GM19035 (cell line): Measurements from ENCODE around the gene TMEM174.

Experiments used
- ATAC-seq: cut with Tn5 transposase; IDR thresholded peaks from one replicate; pipeline ENCODE4 v1.9.1; 2021; ENCODE audit not compliant: unreplicated experiment

TMEM174 gene, protein sequence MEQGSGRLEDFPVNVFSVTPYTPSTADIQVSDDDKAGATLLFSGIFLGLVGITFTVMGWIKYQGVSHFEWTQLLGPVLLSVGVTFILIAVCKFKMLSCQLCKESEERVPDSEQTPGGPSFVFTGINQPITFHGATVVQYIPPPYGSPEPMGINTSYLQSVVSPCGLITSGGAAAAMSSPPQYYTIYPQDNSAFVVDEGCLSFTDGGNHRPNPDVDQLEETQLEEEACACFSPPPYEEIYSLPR

GRCh38 chr5:73172951-73173350, at the start of gene TMEM174:
TSS of gene TMEM174 (plus strand) at chr5:73173193. CDS start at chr5:73173244, 51 bp downstream.
- no peak for ATAC-seq

- no peak for ATAC-seq
Measured at GRCh38 chr5:73125289-73125688, 47.7 kb upstream of the TMEM174 start.

- no peak for ATAC-seq
Measured at GRCh38 chr5:73126381-73126780, 46.6 kb upstream of the TMEM174 start.

DNA sequence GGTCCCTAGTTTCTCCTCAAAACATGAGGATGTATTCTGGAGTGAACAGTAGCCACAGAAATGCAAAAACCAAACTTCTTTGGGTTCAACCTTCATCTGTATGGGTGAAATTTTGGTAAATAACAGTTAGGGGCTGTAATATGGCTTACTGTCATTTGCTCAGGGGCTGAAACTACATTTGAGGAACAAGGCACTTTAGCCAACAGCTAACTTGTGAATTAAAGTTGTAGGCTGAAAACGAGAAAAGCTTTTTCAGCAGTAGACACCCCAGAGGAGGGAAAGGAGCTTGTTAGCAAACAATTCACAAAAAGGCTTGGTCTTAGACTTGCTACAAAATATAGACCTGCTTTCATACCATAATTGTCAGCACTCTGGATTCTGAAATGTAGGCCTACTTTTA, 46.0 kb upstream of the TMEM174 start:
- ATAC-seq: no peak

GRCh38 chr5:73129143-73129542, 43.9 kb upstream of the TMEM174 start:
- no peak for ATAC-seq

DNA sequence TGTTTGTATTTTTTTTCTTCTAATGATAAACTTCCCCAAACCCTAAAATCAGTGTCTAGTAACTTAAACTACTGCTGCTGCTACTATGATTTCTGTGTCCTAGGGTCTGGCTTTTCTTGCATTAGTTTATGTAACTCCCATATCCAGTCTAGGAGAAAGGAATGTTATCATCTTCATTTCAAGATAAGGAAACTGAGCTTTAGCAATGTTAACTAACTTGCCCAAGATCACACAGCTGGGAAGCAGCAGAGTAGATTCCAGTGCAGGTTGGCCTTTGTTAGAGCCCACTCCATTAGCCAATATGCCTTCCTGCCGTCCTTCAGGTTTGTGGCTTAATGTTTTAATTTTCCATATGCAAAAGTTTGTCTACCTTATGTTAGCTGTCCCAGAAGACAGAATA, 42.2 kb upstream of the TMEM174 start:
- no peak for ATAC-seq

GRCh38 chr5:73131711-73132425, 41.1 kb upstream of the TMEM174 start:
- ATAC-seq: no peak

DNA sequence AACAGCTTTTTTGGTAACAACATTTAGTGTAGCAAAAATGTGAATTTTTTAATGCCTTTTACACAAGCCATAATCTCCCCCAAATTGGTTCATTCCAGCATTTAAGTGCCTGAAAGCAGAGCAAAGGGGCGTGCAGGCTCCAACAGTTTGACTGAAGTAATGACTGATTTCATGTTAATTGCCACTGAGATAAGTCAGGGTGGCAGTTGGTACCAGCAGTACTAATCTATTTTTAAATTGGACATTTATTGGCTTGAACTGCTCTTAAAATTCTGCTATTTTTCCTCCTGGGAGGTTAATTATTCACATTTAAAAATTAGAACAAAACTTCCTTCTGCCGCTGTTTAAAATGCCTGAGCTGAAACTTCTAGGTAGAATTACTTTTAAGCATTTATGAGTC, 40.2 kb upstream of the TMEM174 start:
- ATAC-seq: no peak

DNA sequence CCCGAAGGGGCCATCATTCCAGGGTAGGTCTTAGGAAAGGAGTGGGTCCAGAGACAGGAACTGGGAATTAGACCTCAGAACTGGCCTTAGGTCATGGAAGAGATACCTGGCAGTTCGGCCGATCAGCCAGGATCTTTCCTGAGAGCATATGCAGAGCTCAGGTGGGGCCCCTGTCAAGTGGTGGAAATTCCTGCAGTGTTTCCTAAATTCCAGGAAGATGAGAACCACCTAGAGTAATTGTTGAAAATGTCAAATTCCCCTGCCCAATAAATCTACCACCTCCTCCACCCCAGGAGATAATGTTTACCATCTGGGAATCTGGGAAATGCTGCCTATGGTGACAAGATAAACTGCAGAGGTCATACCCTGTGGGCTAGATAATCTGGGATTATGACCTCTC, 38.0 kb upstream of the TMEM174 start:
- no peak for ATAC-seq

DNA sequence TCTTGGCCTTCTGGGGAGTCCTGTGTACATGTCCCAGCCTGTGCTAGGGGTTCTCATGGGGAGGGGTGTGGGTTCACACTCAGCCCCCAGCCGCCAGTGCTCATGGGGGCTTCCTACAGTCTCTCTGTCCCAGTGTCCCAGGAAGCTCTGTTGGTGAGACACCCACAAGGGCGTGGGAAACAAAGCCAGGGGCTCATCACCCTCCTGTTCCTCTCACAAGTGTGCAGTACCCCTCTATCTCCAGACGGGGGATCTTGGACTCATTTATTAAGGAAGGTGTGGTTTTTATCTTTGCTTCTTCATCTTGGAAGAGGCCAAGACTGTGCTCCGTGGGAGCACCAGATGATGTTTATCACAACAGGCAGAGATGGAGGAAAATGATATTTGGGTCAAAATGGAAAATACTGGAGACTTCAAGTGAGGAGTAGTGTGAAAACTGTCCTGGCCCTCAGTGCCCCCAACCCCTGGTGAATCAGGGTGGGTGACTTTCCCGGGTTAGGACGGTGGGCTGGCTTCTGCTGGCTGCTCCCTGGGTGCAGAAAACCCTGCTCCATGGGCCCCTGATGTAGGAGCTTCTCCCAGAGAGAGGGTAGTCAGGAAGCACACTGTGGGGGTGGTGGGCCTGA, 37.5 kb upstream of the TMEM174 start:
- ATAC-seq: no peak

GRCh38 chr5:73136055-73136562, 36.9 kb upstream of the TMEM174 start:
- ATAC-seq: no peak

- ATAC-seq: no peak
Measured at GRCh38 chr5:73137563-73138530, 35.1 kb upstream of the TMEM174 start.

- ATAC-seq: no peak
Measured at GRCh38 chr5:73139485-73139884, 33.5 kb upstream of the TMEM174 start.

DNA sequence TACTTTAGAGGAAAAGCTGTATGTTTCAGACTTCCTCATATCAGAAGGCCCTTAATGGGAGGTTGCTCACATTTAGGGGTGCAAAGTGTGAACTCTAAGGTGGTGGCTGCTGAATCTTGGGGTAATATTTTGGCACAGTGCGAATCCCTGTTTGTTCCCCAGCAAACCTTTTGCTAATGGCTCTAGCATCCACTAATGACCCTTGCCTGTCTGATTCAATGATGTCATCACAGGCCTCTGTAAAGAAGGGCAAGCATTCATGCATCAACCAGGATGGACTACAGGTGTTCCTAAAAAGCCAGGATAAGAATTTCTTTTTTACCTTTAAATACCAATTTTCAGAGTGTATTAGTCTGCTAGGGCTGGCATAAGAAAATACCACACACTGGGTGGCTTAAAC, 32.2 kb upstream of the TMEM174 start:
- ATAC-seq: no peak

- no peak for ATAC-seq
Measured at GRCh38 chr5:73142035-73142434, 31.0 kb upstream of the TMEM174 start.

DNA sequence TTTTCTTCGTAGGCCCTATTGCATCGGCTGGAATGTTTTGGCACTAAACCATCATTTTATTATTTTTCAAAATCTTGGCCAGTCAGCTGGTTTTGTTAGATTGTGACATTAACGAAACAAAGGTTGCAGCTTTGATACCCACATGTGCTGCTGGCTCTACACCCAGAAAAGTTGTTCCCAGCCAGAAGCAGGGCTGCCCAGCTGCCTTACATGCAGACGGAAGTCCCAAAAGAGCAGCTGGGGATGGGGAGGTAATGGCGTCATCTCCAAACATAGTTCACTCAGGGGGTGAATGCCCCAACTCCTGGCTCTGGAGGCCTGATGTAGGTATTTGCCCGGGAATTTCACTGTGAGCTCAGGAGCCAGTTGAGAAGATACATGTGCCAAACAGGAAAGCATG, 29.3 kb upstream of the TMEM174 start:
- no peak for ATAC-seq

- no peak for ATAC-seq
Measured at GRCh38 chr5:73149540-73149939, 23.5 kb upstream of the TMEM174 start.

- ATAC-seq: no peak
Measured at GRCh38 chr5:73150876-73151275, 22.1 kb upstream of the TMEM174 start.

GRCh38 chr5:73151766-73152410, 21.1 kb upstream of the TMEM174 start:
- no peak for ATAC-seq
